Measurements from ENCODE around the gene KLK1. TPM values are rescaled to one million over a fixed set of nuclear protein-coding genes. Genes with fewer than 3 reads are reported as not detected.

KLK1 gene
- total and polyA plus RNA-seq, 7 donors: 0.08 to 0.48 (median 0.33) TPM; not detected in 3

DNA sequence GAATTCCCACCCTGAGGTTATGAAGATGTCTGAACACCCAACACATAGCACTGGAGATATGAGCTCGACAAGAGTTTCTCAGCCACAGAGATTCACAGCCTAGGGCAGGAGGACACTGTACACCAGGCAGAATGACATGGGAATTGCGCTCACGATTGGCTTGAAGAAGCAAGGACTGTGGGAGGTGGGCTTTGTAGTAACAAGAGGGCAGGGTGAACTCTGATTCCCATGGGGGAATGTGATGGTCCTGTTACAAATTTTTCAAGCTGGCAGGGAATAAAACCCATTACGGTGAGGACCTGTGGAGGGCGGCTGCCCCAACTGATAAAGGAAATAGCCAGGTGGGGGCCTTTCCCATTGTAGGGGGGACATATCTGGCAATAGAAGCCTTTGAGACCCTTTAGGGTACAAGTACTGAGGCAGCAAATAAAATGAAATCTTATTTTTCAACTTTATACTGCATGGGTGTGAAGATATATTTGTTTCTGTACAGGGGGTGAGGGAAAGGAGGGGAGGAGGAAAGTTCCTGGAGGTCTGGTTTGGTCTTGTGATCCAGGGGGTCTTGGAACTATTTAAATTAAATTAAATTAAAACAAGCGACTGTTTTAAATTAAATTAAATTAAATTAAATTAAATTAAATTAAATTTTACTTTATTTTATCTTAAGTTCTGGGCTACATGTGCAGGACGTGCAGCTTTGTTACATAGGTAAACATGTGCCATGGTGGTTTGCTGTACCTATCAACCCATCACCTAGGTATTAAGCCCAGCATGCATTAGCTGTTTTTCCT is 38.1 kb upstream of the KLK1 start:
- WGBS, 3 donors: 63 to 78% (median 67%) methylated on average over 7 of the region's 7 CpGs
- peaks cover 0 to 14% (median 11%) of the 10 kb centered on the region in 3 donors for H3K27me3 ChIP-seq (ENCODE audit: insufficient read depth in 3 of 3, low read length in 2 of 3)
- no peak for ATAC-seq

DNA sequence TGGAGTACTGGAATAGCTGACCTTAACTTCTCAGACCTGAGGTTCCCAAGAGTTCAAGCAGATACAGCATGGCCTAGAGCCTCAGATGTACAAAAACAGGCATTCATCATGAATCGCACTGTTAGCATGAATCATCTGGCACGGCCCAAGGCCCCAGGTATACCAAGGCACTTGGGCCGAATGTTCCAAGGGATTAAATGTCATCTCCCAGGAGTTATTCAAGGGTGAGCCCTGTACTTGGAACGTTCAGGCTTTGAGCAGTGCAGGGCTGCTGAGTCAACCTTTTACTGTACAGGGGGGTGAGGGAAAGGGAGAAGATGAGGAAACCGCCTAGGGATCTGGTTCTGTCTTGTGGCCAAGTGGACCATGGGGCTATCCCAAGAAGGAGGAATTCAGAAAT is 37.4 kb upstream of the KLK1 start:
- TF ChIP-seq, protein P1, sequence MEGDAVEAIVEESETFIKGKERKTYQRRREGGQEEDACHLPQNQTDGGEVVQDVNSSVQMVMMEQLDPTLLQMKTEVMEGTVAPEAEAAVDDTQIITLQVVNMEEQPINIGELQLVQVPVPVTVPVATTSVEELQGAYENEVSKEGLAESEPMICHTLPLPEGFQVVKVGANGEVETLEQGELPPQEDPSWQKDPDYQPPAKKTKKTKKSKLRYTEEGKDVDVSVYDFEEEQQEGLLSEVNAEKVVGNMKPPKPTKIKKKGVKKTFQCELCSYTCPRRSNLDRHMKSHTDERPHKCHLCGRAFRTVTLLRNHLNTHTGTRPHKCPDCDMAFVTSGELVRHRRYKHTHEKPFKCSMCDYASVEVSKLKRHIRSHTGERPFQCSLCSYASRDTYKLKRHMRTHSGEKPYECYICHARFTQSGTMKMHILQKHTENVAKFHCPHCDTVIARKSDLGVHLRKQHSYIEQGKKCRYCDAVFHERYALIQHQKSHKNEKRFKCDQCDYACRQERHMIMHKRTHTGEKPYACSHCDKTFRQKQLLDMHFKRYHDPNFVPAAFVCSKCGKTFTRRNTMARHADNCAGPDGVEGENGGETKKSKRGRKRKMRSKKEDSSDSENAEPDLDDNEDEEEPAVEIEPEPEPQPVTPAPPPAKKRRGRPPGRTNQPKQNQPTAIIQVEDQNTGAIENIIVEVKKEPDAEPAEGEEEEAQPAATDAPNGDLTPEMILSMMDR (IDR thresholded peaks at IDR 0.05): no peak
- H3K27me3 ChIP-seq (ENCODE audit: insufficient read depth in 3 of 3, low read length in 2 of 3): peaks cover 0 to 13% (median 9%) of the 10 kb centered on the region in 3 donors
- no peaks in the 10 kb centered on the region for H3K36me3 ChIP-seq (ENCODE audit: insufficient read depth in 1 of 2, low read depth in 1 of 2)
- no peaks in the 10 kb centered on the region for H3K9me3 ChIP-seq
- no peaks in the 10 kb centered on the region for H3K4me1 ChIP-seq
- ATAC-seq: no peak
- H3K27ac ChIP-seq: no peak overlapping the region
- 57 to 76% (median 64%) methylated on average over 5 of the region's 5 CpGs for WGBS, 3 donors
- no peak overlapping the region for H3K4me3 ChIP-seq
- DNase-seq: no peak
- intact Hi-C loops (cut with DNase I): no loop called here

More for the DNA sequence above, 38.1 kb upstream of the KLK1 start:
- H3K36me3 ChIP-seq (ENCODE audit: insufficient read depth in 1 of 2, low read depth in 1 of 2): no peaks in the 10 kb centered on the region
- TF ChIP-seq, protein P1 (IDR thresholded peaks at IDR 0.05): no peak
- intact Hi-C loops (cut with DNase I): no loop called here
- H3K9me3 ChIP-seq: no peaks in the 10 kb centered on the region
- H3K27ac ChIP-seq: no peak overlapping the region
- no peak for DNase-seq
- no peaks in the 10 kb centered on the region for H3K4me1 ChIP-seq
- no peak overlapping the region for H3K4me3 ChIP-seq

DNA sequence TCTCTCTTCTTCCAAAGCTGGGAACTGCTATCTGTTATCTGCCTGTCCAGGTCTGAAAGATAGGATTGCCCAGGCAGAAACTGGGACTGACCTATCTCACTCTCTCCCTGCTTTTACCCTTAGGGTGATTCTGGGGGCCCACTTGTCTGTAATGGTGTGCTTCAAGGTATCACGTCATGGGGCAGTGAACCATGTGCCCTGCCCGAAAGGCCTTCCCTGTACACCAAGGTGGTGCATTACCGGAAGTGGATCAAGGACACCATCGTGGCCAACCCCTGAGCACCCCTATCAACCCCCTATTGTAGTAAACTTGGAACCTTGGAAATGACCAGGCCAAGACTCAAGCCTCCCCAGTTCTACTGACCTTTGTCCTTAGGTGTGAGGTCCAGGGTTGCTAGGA is 36.3 kb upstream of the KLK1 start:
- TF ChIP-seq, protein P1 (IDR thresholded peaks at IDR 0.05): no peak

DNA sequence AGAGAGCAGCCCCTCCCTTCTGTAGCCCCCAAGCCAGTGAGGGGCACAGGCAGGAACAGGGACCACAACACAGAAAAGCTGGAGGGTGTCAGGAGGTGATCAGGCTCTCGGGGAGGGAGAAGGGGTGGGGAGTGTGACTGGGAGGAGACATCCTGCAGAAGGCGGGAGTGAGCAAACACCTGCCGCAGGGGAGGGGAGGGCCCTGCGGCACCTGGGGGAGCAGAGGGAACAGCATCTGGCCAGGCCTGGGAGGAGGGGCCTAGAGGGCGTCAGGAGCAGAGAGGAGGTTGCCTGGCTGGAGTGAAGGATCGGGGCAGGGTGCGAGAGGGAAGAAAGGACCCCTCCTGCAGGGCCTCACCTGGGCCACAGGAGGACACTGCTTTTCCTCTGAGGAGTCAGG is 35.3 kb upstream of the KLK1 start:
- H3K27me3 ChIP-seq (ENCODE audit: insufficient read depth in 3 of 3, low read length in 2 of 3): peaks cover 0 to 13% (median 9%) of the 10 kb centered on the region in 3 donors
- TF ChIP-seq, protein P1 (IDR thresholded peaks at IDR 0.05): no peak
- intact Hi-C loops (cut with DNase I): no loop called here
- DNase-seq: no peak
- H3K36me3 ChIP-seq (ENCODE audit: insufficient read depth in 1 of 2, low read depth in 1 of 2): no peaks in the 10 kb centered on the region
- H3K4me1 ChIP-seq: no peaks in the 10 kb centered on the region
- 17 to 23% (median 18%) methylated on average over 7 of the region's 7 CpGs for WGBS, 3 donors
- H3K27ac ChIP-seq: no peak overlapping the region
- no peak overlapping the region for H3K4me3 ChIP-seq
- H3K9me3 ChIP-seq: no peaks in the 10 kb centered on the region
- no peak for ATAC-seq

More for the DNA sequence above, 36.3 kb upstream of the KLK1 start:
- ATAC-seq (no peak), DNase-seq (no peak)
- Histone ChIP-seq H3K4me3 (no peak overlapping the region), H3K9me3 (no peaks in the 10 kb centered on the region), H3K27ac (no peak overlapping the region), H3K4me1 (no peaks in the 10 kb centered on the region), H3K27me3 (ENCODE audit: insufficient read depth in 3 of 3, low read length in 2 of 3) (peaks cover 0 to 13% (median 9%) of the 10 kb centered on the region in 3 donors), H3K36me3 (ENCODE audit: insufficient read depth in 1 of 2, low read depth in 1 of 2) (no peaks in the 10 kb centered on the region)
- WGBS, 3 donors: 86 to 89% (median 86%) methylated on average over 4 of the region's 4 CpGs
- intact Hi-C loops (cut with DNase I): no loop called here

All from psoas muscle (tissue), 8 donors.